ENCODE data around the gene SMIM8.

DNA sequence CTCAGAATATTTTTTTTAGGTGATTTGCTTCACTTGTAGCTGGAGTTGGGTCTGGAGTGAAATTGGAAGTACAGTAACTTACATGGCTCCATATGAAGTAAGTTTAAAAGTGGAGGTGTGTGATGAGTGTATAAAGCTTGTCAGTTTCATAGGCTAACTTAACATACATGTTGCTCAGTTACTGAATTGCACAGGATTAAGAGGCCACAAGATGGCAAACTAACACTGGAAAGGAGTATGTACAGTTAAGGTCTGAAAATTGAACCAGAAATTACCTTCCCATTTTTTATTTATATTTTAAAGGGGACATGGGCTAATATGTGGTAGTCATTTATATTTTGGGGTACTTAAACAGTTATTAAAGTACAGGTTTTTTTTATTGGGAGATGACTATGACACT is 45.3 kb upstream of the SMIM8 start:
- TF ChIP-seq, protein P1, sequence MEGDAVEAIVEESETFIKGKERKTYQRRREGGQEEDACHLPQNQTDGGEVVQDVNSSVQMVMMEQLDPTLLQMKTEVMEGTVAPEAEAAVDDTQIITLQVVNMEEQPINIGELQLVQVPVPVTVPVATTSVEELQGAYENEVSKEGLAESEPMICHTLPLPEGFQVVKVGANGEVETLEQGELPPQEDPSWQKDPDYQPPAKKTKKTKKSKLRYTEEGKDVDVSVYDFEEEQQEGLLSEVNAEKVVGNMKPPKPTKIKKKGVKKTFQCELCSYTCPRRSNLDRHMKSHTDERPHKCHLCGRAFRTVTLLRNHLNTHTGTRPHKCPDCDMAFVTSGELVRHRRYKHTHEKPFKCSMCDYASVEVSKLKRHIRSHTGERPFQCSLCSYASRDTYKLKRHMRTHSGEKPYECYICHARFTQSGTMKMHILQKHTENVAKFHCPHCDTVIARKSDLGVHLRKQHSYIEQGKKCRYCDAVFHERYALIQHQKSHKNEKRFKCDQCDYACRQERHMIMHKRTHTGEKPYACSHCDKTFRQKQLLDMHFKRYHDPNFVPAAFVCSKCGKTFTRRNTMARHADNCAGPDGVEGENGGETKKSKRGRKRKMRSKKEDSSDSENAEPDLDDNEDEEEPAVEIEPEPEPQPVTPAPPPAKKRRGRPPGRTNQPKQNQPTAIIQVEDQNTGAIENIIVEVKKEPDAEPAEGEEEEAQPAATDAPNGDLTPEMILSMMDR (IDR thresholded peaks at IDR 0.05): peak in 2 of 4 donors; percentile 12 to 17
- TF ChIP-seq POLR2A (IDR thresholded peaks at IDR 0.05): no peak
